K562 (cell line): ENCODE measurements around the gene ACTC1. TPM values are rescaled to one million over a fixed set of nuclear protein-coding genes. Genes with fewer than 3 reads are reported as not detected.

Experiments used
- ATAC-seq: fragments of 200-7000 bp; cut with Tn5 transposase; 3 replicates; pipeline ENCODE4 v1.9.1; 2020; ENCODE audit warnings: moderate library complexity
- BruUV-seq: library from RNA; stranded (reverse); fragments of 400-500 nt; replicated peaks from 2 replicates; lab custom pipeline; 2021; lab: Mats Ljungman, UMichigan
- CTCF ChIA-PET: fragments of 300-600 bp; formaldehyde crosslinking; extraction: SDS; loops from one replicate; lab custom pipeline; 2021; ENCODE audit warnings: low intra/inter-chr PET ratio; lab: Yijun Ruan, JAX
- POLR2A ChIA-PET: fragments of 300-600, 350-650 bp; sonication (Branson Sonifier 250); formaldehyde crosslinking; extraction: SDS; loops from one replicate; lab custom pipeline; 2021; ENCODE audit warnings: antibody characterized with exemption, inconsistent platforms; lab: Yijun Ruan, JAX
- DNase-seq, 4 experiments: peaks; one replicate each; pipeline versions ENCODE4 v3.0.0 to v3.0.0-alpha.2; 2011 to 2018; ENCODE audit warnings: low spot score in 3 of 4, mixed read lengths in 3 of 4; ENCODE audit errors: extremely low read depth in 1 of 4
- FAIRE-seq: peaks from 2 replicates; lab custom pipeline; 2011; peaks lifted over from hg19 to GRCh38; lab: Jason Lieb, UNC
- H2AFZ ChIP-seq: 2 replicates; pipeline ENCODE4 v1.6.0; 2011; ENCODE audit warnings: low read depth, low read length, control low read depth, inconsistent platforms
- H3K27ac ChIP-seq: fragments of 200-600 bp; 3 replicates; pipeline ENCODE4 v1.8.0; 2011; ENCODE audit warnings: low read depth, mild to moderate bottlenecking, control low read depth, inconsistent platforms, low read length, moderate library complexity, mixed read lengths; ENCODE audit errors: extremely low read depth
- H3K27me3 ChIP-seq, 2 experiments: fragments of 300-600 bp in 1 of 2; 2 replicates in 1 of 2; 3 replicates in 1 of 2; pipeline versions ENCODE4 v1.6.0 to v1.8.0; 2011; ENCODE audit warnings: inconsistent platforms in 2 of 2, low read length in 2 of 2, mild to moderate bottlenecking in 1 of 2, mixed read lengths in 1 of 2, moderate library complexity in 1 of 2; ENCODE audit not compliant: control insufficient read depth in 2 of 2, insufficient read depth in 2 of 2
- H3K36me3 ChIP-seq: fragments of 300-600 bp; 3 replicates; pipeline ENCODE4 v1.8.0; 2011; ENCODE audit warnings: mild to moderate bottlenecking, low read length, inconsistent platforms; ENCODE audit not compliant: control insufficient read depth, insufficient read depth
- H3K4me1 ChIP-seq, 2 experiments: fragments of 200-600 bp in 1 of 2; replicated peaks in 1 of 2; 2 replicates in 1 of 2; 3 replicates in 1 of 2; pipeline versions ENCODE4 v1.5.1 to v1.8.0; 2011; ENCODE audit warnings: inconsistent platforms in 2 of 2, low read length in 2 of 2, mild to moderate bottlenecking in 1 of 2, mixed read lengths in 1 of 2, moderate library complexity in 1 of 2; ENCODE audit not compliant: control insufficient read depth in 2 of 2, insufficient read depth in 2 of 2
- H3K4me2 ChIP-seq: 2 replicates; pipeline ENCODE4 v1.6.1; 2011; ENCODE audit warnings: low read length, control low read depth, inconsistent platforms, mixed read lengths; ENCODE audit not compliant: insufficient read depth
- H3K4me3 ChIP-seq: fragments of 200-600 bp; sonication (generic), shearing (Covaris generic); 2 replicates; pipeline ENCODE4 v1.5.1; 2016; ENCODE audit warnings: control low read depth, inconsistent platforms
- H3K79me2 ChIP-seq: fragments of 200-600 bp; 3 replicates; pipeline ENCODE4 v1.8.0; 2011; ENCODE audit warnings: low read length, inconsistent platforms; ENCODE audit not compliant: control insufficient read depth, insufficient read depth
- H3K9ac ChIP-seq, 2 experiments: 2 replicates each; pipeline versions ENCODE4 v1.6.0 to v1.6.1; 2011; ENCODE audit warnings: low read depth in 2 of 2, low read length in 2 of 2, control low read depth in 1 of 2, inconsistent platforms in 1 of 2, mild to moderate bottlenecking in 1 of 2, mixed read lengths in 1 of 2; ENCODE audit not compliant: insufficient read depth in 1 of 2
- H3K9me1 ChIP-seq: one replicate; pipeline ENCODE4 v1.6.0; 2011; ENCODE audit warnings: inconsistent platforms, mild to moderate bottlenecking, low read length, moderate library complexity; ENCODE audit not compliant: control insufficient read depth, insufficient read depth
- H3K9me3 ChIP-seq: replicated peaks from 2 replicates; pipeline ENCODE4 v1.5.1; 2011; ENCODE audit warnings: low read depth, low read length, inconsistent platforms; ENCODE audit not compliant: control insufficient read depth, insufficient read depth
- H4K20me1 ChIP-seq: replicated peaks from 2 replicates; pipeline ENCODE4 v1.6.1; 2011; ENCODE audit warnings: low read length, inconsistent platforms, mixed read lengths; ENCODE audit not compliant: control insufficient read depth, insufficient read depth
- C11orf30 ChIP-seq: fragments of 450-650 bp; IDR thresholded peaks from 2 replicates; pipeline ENCODE4 v1.6.1; 2016; ENCODE audit warnings: low read depth, mild to moderate bottlenecking
- MECOM ChIP-seq: fragments of 250-450 bp; sonication (Bioruptor Pico); IDR thresholded peaks from 2 replicates; pipeline ENCODE4 v1.8.0; 2022; ENCODE audit warnings: inconsistent platforms
- REST ChIP-seq, 2 experiments: fragments of 450-650 bp; formaldehyde crosslinking in 1 of 2; IDR thresholded peaks; 2 replicates each; pipeline versions ENCODE4 v1.4.0 to v1.6.1; 2014 to 2020; ENCODE audit warnings: mild to moderate bottlenecking in 2 of 2, borderline replicate concordance in 1 of 2, low read depth in 1 of 2
- SRSF9 ChIP-seq: fragments of 200-400 bp; formaldehyde crosslinking; IDR thresholded peaks from 2 replicates; pipeline ENCODE4 v1.6.1; 2017; ENCODE audit warnings: low read depth, low read length, borderline replicate concordance
- TRIM24 ChIP-seq, 2 experiments: fragments of 450-650 bp; IDR thresholded peaks; 2 replicates each; pipeline ENCODE4 v1.6.1; 2016
- ZNF316 ChIP-seq: fragments of 450-650 bp; IDR thresholded peaks from 2 replicates; pipeline ENCODE4 v1.6.1; 2016
- WGBS: fragments of 100-300 bp; shearing (Covaris generic); methylation state at CpG from one replicate; pipeline ENCODE4 v1.1.6; 2016; ENCODE audit warnings: low coverage, mixed read lengths; ENCODE audit not compliant: insufficient coverage; ENCODE audit errors: missing lambda C conversion rate; 5-methylcytosine and 5-hydroxymethylcytosine counted together
- in situ Hi-C: fragments of 300-500 bp; cut with MboI; formaldehyde crosslinking; loops from 4 replicates; pipeline ENCODE4 v1.15.0; 2018; ENCODE audit warnings: inconsistent platforms, mixed read lengths
- intact Hi-C: fragments of 100-400 bp; cut with micrococcal nuclease; formaldehyde crosslinking; loops from 2 replicates; pipeline ENCODE4 v1.14.2; 2022
- polyA plus RNA-seq, 8 experiments: library from polyadenylated mRNA; depleted of rRNA in 4 of 8; stranded (reverse) in 5 of 8; unstranded in 3 of 8; fragments of >200 nt; fragmentation: Nextera tagmentation in 2 of 8; fragmentation: Illumina TruSeq in 1 of 8; extraction: Ambion mirVana in 2 of 8; extraction: Trizol in 1 of 8; gene quantifications; 2 replicates each; pipeline versions ENCODE4 v1.2.1 to v1.2.3, GENCODE V29; 2011 to 2014; ENCODE audit warnings: inconsistent platforms in 1 of 8, missing spikeins in 1 of 8
- total RNA-seq, 7 experiments: library from RNA; depleted of rRNA in 6 of 7; stranded (reverse); fragments of >200 nt in 6 of 7; fragmentation: Illumina TruSeq in 2 of 7; extraction: Trizol in 2 of 7; gene quantifications; 2 replicates each; pipeline versions ENCODE4 v1.2.1 to v1.2.3, GENCODE V29; 2011 to 2021; ENCODE audit warnings: low replicate concordance in 1 of 7

ACTC1 gene
- total and polyA plus RNA-seq, 9 of the 15 experiments (the other 6 are each of a cell fraction or from before 2014, with no cell fraction given): 0.08 to 0.84 (median 0.17) TPM; not detected in 3

GRCh38 chr15:34828145-34828911 is 33.0 kb upstream of the ACTC1 start:
- no peaks in the 10 kb centered on the region for H3K9me1 ChIP-seq
- ATAC-seq (no peak), FAIRE-seq (no peak), DNase-seq (no peak)
- no TSS peak for BruUV-seq
- no peaks in the 10 kb centered on the region for H4K20me1 ChIP-seq
- H3K9me3 ChIP-seq: no peaks in the 10 kb centered on the region
- intact Hi-C loops: no loop called here
- H2AFZ ChIP-seq: no peak overlapping the region
- H3K27ac ChIP-seq: no peak overlapping the region
- TF ChIP-seq SRSF9: no peak
- no peak for TF ChIP-seq TRIM24 (IDR thresholded peaks at IDR 0.05)
- peak; percentile 50; the same call in 1 of the 2 replicates for TF ChIP-seq C11orf30
- TF ChIP-seq ZNF316: peak; percentile 65
- no peak overlapping the region for H3K4me2 ChIP-seq
- POLR2A ChIA-PET: no interaction called here
- no peaks in the 10 kb centered on the region for H3K27me3 ChIP-seq
- H3K4me1 ChIP-seq: no peaks in the 10 kb centered on the region; a peak in 1 of 5 replicates
- no peaks in the 10 kb centered on the region for H3K79me2 ChIP-seq
- WGBS: 3% methylated on average over 5 of the region's 5 CpGs
- H3K9ac ChIP-seq: no peak overlapping the region
- in situ Hi-C loops: no loop called here
- CTCF ChIA-PET: no interaction called here
- no peaks in the 10 kb centered on the region for H3K36me3 ChIP-seq
- H3K4me3 ChIP-seq: no peak overlapping the region

GRCh38 chr15:34821831-34822230 is 26.5 kb upstream of the ACTC1 start:
- H2AFZ ChIP-seq: no peak overlapping the region
- intact Hi-C loops (no loop called here), in situ Hi-C loops (no loop called here)
- H3K36me3 ChIP-seq: no peaks in the 10 kb centered on the region
- H3K9ac ChIP-seq: no peak overlapping the region
- H3K9me1 ChIP-seq: no peaks in the 10 kb centered on the region
- POLR2A ChIA-PET: no interaction called here
- H3K79me2 ChIP-seq: no peaks in the 10 kb centered on the region
- ATAC-seq (peak; percentile 49; the same call in 1 of the 3 replicates), FAIRE-seq (peak; percentile 65), DNase-seq (no peak)
- no peaks in the 10 kb centered on the region for H3K9me3 ChIP-seq
- BruUV-seq: no TSS peak
- no peaks in the 10 kb centered on the region for H4K20me1 ChIP-seq
- H3K4me1 ChIP-seq: peaks cover 0 to 3% of the 10 kb centered on the region in 2 experiments; a peak in 2 of 5 replicates
- no peak overlapping the region for H3K4me3 ChIP-seq
- CTCF ChIA-PET: no interaction called here
- H3K27me3 ChIP-seq: no peaks in the 10 kb centered on the region
- no peak overlapping the region for H3K27ac ChIP-seq
- H3K4me2 ChIP-seq: no peak overlapping the region
- 24% methylated on average over 3 of the region's 3 CpGs for WGBS
- no peak for TF ChIP-seq MECOM (CRISPR knock-in tag)
- TF ChIP-seq REST (IDR thresholded peaks at IDR 0.05; ENCODE audit: borderline replicate concordance): 0 out of 2 replicates have a peak, but pooled peaks have one; percentile 19
- TF ChIP-seq REST (CRISPR knock-in tag; IDR thresholded peaks at IDR 0.05; ENCODE audit: low read depth): no peak
